H1 (cell line): ENCODE measurements around the gene AOAH. TPM values are rescaled to one million over a fixed set of nuclear protein-coding genes. Genes with fewer than 3 reads are reported as not detected.

Experiments
- CTCF ChIA-PET: fragments of 300-600 bp; sonication (Branson Sonifier 250); formaldehyde crosslinking; loops from one replicate; lab custom pipeline; 2021; ENCODE audit not compliant: partially characterized antibody; lab: Charles Lee
- POLR2A ChIA-PET: fragments of 300-600 bp; sonication (Branson Sonifier 250); formaldehyde crosslinking; loops from one replicate; lab custom pipeline; 2021; ENCODE audit warnings: inconsistent platforms; ENCODE audit not compliant: partially characterized antibody; lab: Charles Lee
- DNase-seq, 2 experiments: peaks; one replicate each; pipeline versions ENCODE4 v3.0.0 to v3.0.0-alpha.2; 2010 to 2022; ENCODE audit warnings: low spot score in 2 of 2, low read depth in 1 of 2, mixed read lengths in 1 of 2
- FAIRE-seq: peaks from 2 replicates; lab custom pipeline; 2011; peaks lifted over from hg19 to GRCh38; lab: Jason Lieb, UNC
- H2AFZ ChIP-seq: 2 replicates; pipeline ENCODE4 v1.8.1; 2012; ENCODE audit warnings: low read length, inconsistent platforms
- H2AK5ac ChIP-seq: 2 replicates; pipeline ENCODE4 v1.6.1; 2013; ENCODE audit warnings: low read depth, low read length
- H2BK120ac ChIP-seq: replicated peaks from 2 replicates; pipeline ENCODE3; 2013; ENCODE audit warnings: low read depth, low read length, inconsistent platforms
- H2BK12ac ChIP-seq: 2 replicates; pipeline ENCODE4 v1.6.1; 2013; ENCODE audit warnings: low read depth, low read length
- H2BK15ac ChIP-seq: 2 replicates; pipeline ENCODE4 v1.6.1; 2013; ENCODE audit warnings: low read length
- H2BK20ac ChIP-seq: 2 replicates; pipeline ENCODE4 v1.6.1; 2013; ENCODE audit warnings: low read length
- H2BK5ac ChIP-seq: 2 replicates; pipeline ENCODE4 v1.6.1; 2013; ENCODE audit warnings: low read depth, low read length
- H3K14ac ChIP-seq: 2 replicates; pipeline ENCODE4 v1.6.1; 2013; ENCODE audit warnings: inconsistent platforms; ENCODE audit not compliant: insufficient read length
- H3K18ac ChIP-seq: 2 replicates; pipeline ENCODE4 v1.6.1; 2013; ENCODE audit warnings: low read length; ENCODE audit errors: extremely low read depth
- H3K23ac ChIP-seq: 2 replicates; pipeline ENCODE4 v1.6.1; 2013; ENCODE audit warnings: inconsistent platforms; ENCODE audit not compliant: insufficient read length
- H3K23me2 ChIP-seq: 2 replicates; pipeline ENCODE4 v1.6.1; 2013; ENCODE audit warnings: low read depth, low read length
- H3K27ac ChIP-seq: 2 replicates; pipeline ENCODE4 v1.6.1; 2011; ENCODE audit warnings: low read depth, low read length, inconsistent platforms
- H3K27me3 ChIP-seq, 4 experiments: replicated peaks in 1 of 4; 1 replicate in 1 of 4; 2 replicates in 3 of 4; pipeline versions ENCODE4 v1.6.1 to v1.8.1; 2011 to 2013; ENCODE audit warnings: low read length in 3 of 4, mild to moderate bottlenecking in 3 of 4, inconsistent platforms in 2 of 4, mixed read lengths in 2 of 4, moderate library complexity in 1 of 4; ENCODE audit not compliant: control insufficient read depth in 3 of 4, insufficient read depth in 3 of 4; ENCODE audit errors: extremely low read depth in 1 of 4
- H3K36me3 ChIP-seq, 4 experiments: 2 replicates each; pipeline versions ENCODE4 v1.6.1 to v1.8.1; 2011 to 2013; ENCODE audit warnings: mild to moderate bottlenecking in 4 of 4, low read length in 3 of 4, moderate library complexity in 2 of 4, control low read depth in 1 of 4, inconsistent platforms in 1 of 4; ENCODE audit not compliant: insufficient read depth in 4 of 4, control insufficient read depth in 2 of 4
- H3K4ac ChIP-seq: replicated peaks from 2 replicates; pipeline ENCODE3; 2013; ENCODE audit warnings: low read length, low read depth, mixed read lengths, inconsistent platforms; ENCODE audit not compliant: insufficient read length
- H3K4me1 ChIP-seq, 4 experiments: replicated peaks in 1 of 4; 1 replicate in 1 of 4; 2 replicates in 3 of 4; pipeline versions ENCODE4 v1.6.1 to v1.8.1; 2011 to 2013; ENCODE audit warnings: low read length in 3 of 4, inconsistent platforms in 2 of 4, mixed read lengths in 1 of 4; ENCODE audit not compliant: insufficient read depth in 4 of 4, control insufficient read depth in 3 of 4
- H3K4me2 ChIP-seq, 2 experiments: 2 replicates each; pipeline versions ENCODE4 v1.6.1 to v1.8.1; 2011 to 2013; ENCODE audit warnings: low read depth in 2 of 2, low read length in 2 of 2, control low read depth in 1 of 2, inconsistent platforms in 1 of 2, mild to moderate bottlenecking in 1 of 2; ENCODE audit not compliant: insufficient read depth in 1 of 2
- H3K4me3 ChIP-seq, 4 experiments: fragments of 200-600, 300-600 bp in 1 of 4; sonication (generic), shearing (Covaris generic), sonication (Bioruptor Twin) in 1 of 4; 2 replicates each; pipeline versions ENCODE4 v1.5.1 to v1.8.1; 2011 to 2016; ENCODE audit warnings: low read length in 4 of 4, low read depth in 3 of 4, control low read depth in 2 of 4, inconsistent platforms in 2 of 4, mild to moderate bottlenecking in 2 of 4, mixed read lengths in 1 of 4, moderate library complexity in 1 of 4; ENCODE audit not compliant: insufficient read depth in 2 of 4; ENCODE audit errors: extremely low read depth in 1 of 4
- H3K56ac ChIP-seq: replicated peaks from 2 replicates; pipeline ENCODE3; 2013; ENCODE audit warnings: low read depth, mild to moderate bottlenecking, mixed read lengths, low read length, inconsistent platforms; ENCODE audit not compliant: insufficient read length
- H3K79me1 ChIP-seq: 2 replicates; pipeline ENCODE4 v1.6.1; 2013; ENCODE audit warnings: low read depth, low read length, control low read depth
- H3K79me2 ChIP-seq, 2 experiments: 2 replicates each; pipeline versions ENCODE4 v1.6.1 to v1.8.1; 2012 to 2013; ENCODE audit warnings: low read length in 2 of 2, mild to moderate bottlenecking in 2 of 2, inconsistent platforms in 1 of 2; ENCODE audit not compliant: insufficient read depth in 2 of 2, control insufficient read depth in 1 of 2
- H3K9ac ChIP-seq, 4 experiments: replicated peaks in 1 of 4; 1 replicate in 1 of 4; 2 replicates in 3 of 4; pipeline versions ENCODE4 v1.6.1 to v1.8.1; 2011 to 2013; ENCODE audit warnings: low read depth in 3 of 4, low read length in 3 of 4, control low read depth in 2 of 4, mild to moderate bottlenecking in 2 of 4, moderate library complexity in 2 of 4, inconsistent platforms in 1 of 4; ENCODE audit errors: extremely low read depth in 1 of 4
- H3K9me3 ChIP-seq, 2 experiments: 2 replicates each; pipeline versions ENCODE4 v1.6.1 to v1.8.1; 2012 to 2013; ENCODE audit warnings: mild to moderate bottlenecking in 2 of 2, moderate library complexity in 2 of 2, control low read depth in 1 of 2, inconsistent platforms in 1 of 2, low read depth in 1 of 2, low read length in 1 of 2, mixed read lengths in 1 of 2; ENCODE audit not compliant: insufficient read depth in 2 of 2
- H4K20me1 ChIP-seq, 2 experiments: replicated peaks in 1 of 2; 2 replicates each; pipeline versions ENCODE3 to v1.8.1; 2011 to 2013; ENCODE audit warnings: inconsistent platforms in 2 of 2, low read length in 2 of 2, mild to moderate bottlenecking in 1 of 2; ENCODE audit not compliant: insufficient read depth in 2 of 2, control insufficient read depth in 1 of 2
- H4K5ac ChIP-seq: 2 replicates; pipeline ENCODE4 v1.6.1; 2013; ENCODE audit warnings: low read length, low read depth, mixed read lengths, inconsistent platforms; ENCODE audit not compliant: insufficient read length
- H4K8ac ChIP-seq: 2 replicates; pipeline ENCODE4 v1.8.0; 2013; ENCODE audit warnings: mild to moderate bottlenecking, moderate library complexity, low read length, inconsistent platforms; ENCODE audit not compliant: insufficient read depth; ENCODE audit errors: extremely low read depth
- H4K91ac ChIP-seq: replicated peaks from 2 replicates; pipeline ENCODE3; 2013; ENCODE audit warnings: low read length, mixed read lengths, inconsistent platforms; ENCODE audit not compliant: insufficient read length
- EP300 ChIP-seq, 2 experiments: IDR thresholded peaks; 1 replicate in 1 of 2; 2 replicates in 1 of 2; pipeline ENCODE4 v1.6.1; 2011 to 2012; ENCODE audit warnings: low read depth in 2 of 2, low read length in 2 of 2, mild to moderate bottlenecking in 2 of 2, borderline replicate concordance in 1 of 2, inconsistent platforms in 1 of 2, moderate library complexity in 1 of 2
- POLR2A ChIP-seq, 2 experiments: IDR thresholded peaks; 1 replicate in 1 of 2; 2 replicates in 1 of 2; pipeline ENCODE4 v1.6.1; 2011; ENCODE audit warnings: low read depth in 2 of 2, low read length in 2 of 2, mild to moderate bottlenecking in 2 of 2; ENCODE audit errors: control extremely low read depth in 1 of 2
- SIRT6 ChIP-seq: IDR thresholded peaks from one replicate; pipeline ENCODE4 v1.7.1; 2012; ENCODE audit warnings: low read length, inconsistent platforms
- TAF1 ChIP-seq: IDR thresholded peaks from 2 replicates; pipeline ENCODE4 v1.6.1; 2011; ENCODE audit warnings: mild to moderate bottlenecking, low read depth, low read length
- WGBS, 2 experiments: shearing (Covaris generic) in 1 of 2; methylation state at CpG; one replicate each; pipeline versions ENCODE4 v1.1.6 to v1.1.7; 2013 to 2015; ENCODE audit warnings: low lambda C conversion rate in 2 of 2, mixed read lengths in 2 of 2, inconsistent platforms in 1 of 2, low coverage in 1 of 2, missing lambda C conversion rate in 1 of 2; ENCODE audit not compliant: insufficient replicate concordance in 2 of 2, insufficient coverage in 1 of 2, insufficient read length in 1 of 2; ENCODE audit errors: extremely low coverage in 1 of 2, missing lambda C conversion rate in 1 of 2; 5-methylcytosine and 5-hydroxymethylcytosine counted together
- polyA plus RNA-seq, 7 experiments: library from polyadenylated mRNA; depleted of rRNA in 3 of 7; stranded (reverse) in 5 of 7; unstranded in 2 of 7; fragments of >200 nt in 5 of 7; fragments of 200-250 nt in 2 of 7; gene quantifications; 1 replicate in 5 of 7; 2 replicates in 1 of 7; 4 replicates in 1 of 7; pipeline versions ENCODE4 v1.2.1 to v1.2.3, GENCODE V29; 2011 to 2013; ENCODE audit warnings: missing spikeins in 2 of 7, mixed read lengths in 2 of 7
- total RNA-seq: library from RNA; stranded (reverse); fragmentation: NEBNext Ultra II Directional; extraction: Animal tissue kit (Norgen Biotek cat#: 25700); gene quantifications from 2 replicates; pipeline ENCODE4 v1.2.1, GENCODE V29; 2021

AOAH gene
- total and polyA plus RNA-seq, 2 of the 8 experiments (the other 6 are each of a cell fraction or from before 2014, with no cell fraction given) = 0.08 TPM; not detected in 1

DNA sequence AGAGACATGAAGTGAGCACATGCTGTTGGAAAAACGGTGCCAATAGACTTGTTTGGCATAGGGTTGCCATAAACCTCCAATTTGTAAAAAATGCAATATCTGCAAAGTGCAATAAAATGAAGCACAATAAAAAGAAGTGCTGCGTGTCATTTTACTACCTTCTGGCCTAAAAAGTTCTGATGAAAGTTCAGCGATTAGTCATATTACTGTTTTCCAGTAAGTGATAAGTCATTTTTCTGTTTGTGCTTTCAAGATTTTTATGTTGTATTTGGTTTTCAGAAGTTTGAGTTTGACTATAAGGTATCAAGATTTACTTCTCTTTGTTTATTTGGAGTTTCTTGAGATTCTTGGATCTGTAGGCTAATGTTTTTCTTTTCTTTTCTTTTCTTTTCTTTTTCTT lies 16.8 kb downstream of the AOAH start:
- 87% methylated on average over 3 of the region's 3 CpGs; no CpG with 5 or more reads in 1 of the 2 experiments for WGBS, 2 experiments
- H3K23me2 ChIP-seq = no peaks in the 10 kb centered on the region
- no peak overlapping the region for H3K27ac ChIP-seq
- H3K23ac ChIP-seq = no peak overlapping the region
- no peak overlapping the region for H3K56ac ChIP-seq
- no peaks in the 10 kb centered on the region for H3K79me1 ChIP-seq
- no peak overlapping the region for H3K14ac ChIP-seq
- CTCF ChIA-PET = interaction anchor here (1.2 to 1.9 kb wide), 2 partner anchors 33 to 37 kb away, joined by 3 to 5 read pairs; no protein-coding TSS in a partner anchor
- TF ChIP-seq EP300 (IDR thresholded peaks at IDR 0.05; ENCODE audit: borderline replicate concordance in 1 of 2, low read depth in 2 of 2, low read length in 2 of 2) (no peak), TAF1 (no peak), POLR2A (IDR thresholded peaks at IDR 0.05; ENCODE audit: control extremely low read depth in 1 of 2, low read depth in 2 of 2, low read length in 2 of 2) (no peak), SIRT6 (no peak)
- H2BK12ac ChIP-seq = no peak overlapping the region
- DNase-seq (no peak), FAIRE-seq (no peak)
- H2BK15ac ChIP-seq = no peak overlapping the region
- H2AFZ ChIP-seq = no peak overlapping the region
- H4K20me1 ChIP-seq = no peaks in the 10 kb centered on the region
- 0 out of 4 replicates have a peak, but pooled peaks cover 0 to 3% of the 10 kb centered on the region in 2 experiments for H3K9me3 ChIP-seq
- H3K4me3 ChIP-seq = no peak overlapping the region
- H2AK5ac ChIP-seq = no peak overlapping the region
- no peak overlapping the region for H3K18ac ChIP-seq
- no peak overlapping the region for H2BK5ac ChIP-seq
- peaks cover 0 to 3% (median 0%) of the 10 kb centered on the region in 4 experiments; a peak in 1 of 7 replicates for H3K4me1 ChIP-seq
- H3K9ac ChIP-seq = no peak overlapping the region
- H4K5ac ChIP-seq = no peak overlapping the region
- no peak overlapping the region for H3K4ac ChIP-seq
- H4K91ac ChIP-seq = no peak overlapping the region
- no peaks in the 10 kb centered on the region for H3K36me3 ChIP-seq
- no peaks in the 10 kb centered on the region for H3K27me3 ChIP-seq
- H4K8ac ChIP-seq = no peak overlapping the region
- H3K4me2 ChIP-seq = no peak overlapping the region
- H3K79me2 ChIP-seq = no peaks in the 10 kb centered on the region
- no peak overlapping the region for H2BK20ac ChIP-seq
- H2BK120ac ChIP-seq = no peak overlapping the region
- POLR2A ChIA-PET = no interaction called here
